Keratinocyte (primary cell): ENCODE results near the gene ATP1A1.

Source experiments
- CTCF ChIP-seq, 3 experiments: IDR thresholded peaks in 1 of 3; conservative IDR thresholded peaks in 1 of 3; optimal IDR thresholded peaks in 1 of 3; 2 replicates in 2 of 3; 3 replicates in 1 of 3; pipeline versions ENCODE3 to v1.5.1; 2011; ENCODE audit warnings: low read length in 3 of 3, mild to moderate bottlenecking in 3 of 3, moderate library complexity in 2 of 3, control low read depth in 1 of 3, inconsistent platforms in 1 of 3; ENCODE audit not compliant: insufficient read depth in 2 of 3; ENCODE audit errors: extremely low read depth in 1 of 3
- EZH2 ChIP-seq: IDR thresholded peaks from one replicate; pipeline ENCODE4 v1.6.1; 2012; ENCODE audit warnings: inconsistent platforms, mild to moderate bottlenecking, low read length, moderate library complexity

- TF ChIP-seq CTCF (optimal IDR thresholded peaks at IDR 0.05 in 1 of 3, IDR thresholded peaks at IDR 0.05 in 1 of 3, conservative IDR thresholded peaks at IDR 0.05 in 1 of 3; ENCODE audit: extremely low read depth in 1 of 3, insufficient read depth in 2 of 3, low read length in 3 of 3), result no peak
- no peak for TF ChIP-seq EZH2
Observed at GRCh38 chr1:116326486-116326885, 46.6 kb upstream of the ATP1A1 start.
